Heart left ventricle (tissue), 13 donors: Measurements from ENCODE around the gene RUNX1.

ENCODE experiments used
- POLR2A ChIP-seq, 2 donors: fragments of 450-650 bp; IDR thresholded peaks; one replicate each; pipeline ENCODE4 v1.6.1; 2017; ENCODE audit warnings: antibody characterized with exemption in 2 of 2, mild to moderate bottlenecking in 2 of 2, moderate library complexity in 2 of 2
- TF ChIP-seq, protein P1 (sequence below), 12 donors: fragments of 200-600 bp; sonication (generic) in 4 of 12; IDR thresholded peaks; one replicate each; pipeline versions ENCODE4 v1.5.0 to v1.8.0; 2018 to 2022; ENCODE audit warnings: antibody characterized with exemption in 12 of 12, mild to moderate bottlenecking in 5 of 12
- donor health status: ischemic (EF 13 %, LVEDD 7.1; RV severe dilation, severe dysfunction).
- donor health status: DM: no; HTN: yes; CAD: no.
- donor health status: DM: no; HTN: no; CAD: no.
- donor health status: ischemic (EF 25% LVEDD 6.9; RV normal size, moderate dysfunction).
- donor health status: ischemic (EF 25% LVEDD 5.7; RV mildly dilated, moderate dysfunction).
- donor health status: ischemic (EF 35%, LVEDD 5.7; RV mildly dilated, moderate dysfunction).
- donor health status: nonischemic (EF 11% LVEDD 7.7; RV severe dilation, severe dysfunction).
- donor health status: DM: yes; HTN: yes; CAD: no.
- donor health status: PGD.
- donor health status: ischemic (EF 29% LVEDD 5.4; RV normal size, mild dysfunction).
- donor health status: nonischemic (EF 23%, LVEDD 6.1; RV moderate dilation, normal function).

DNA sequence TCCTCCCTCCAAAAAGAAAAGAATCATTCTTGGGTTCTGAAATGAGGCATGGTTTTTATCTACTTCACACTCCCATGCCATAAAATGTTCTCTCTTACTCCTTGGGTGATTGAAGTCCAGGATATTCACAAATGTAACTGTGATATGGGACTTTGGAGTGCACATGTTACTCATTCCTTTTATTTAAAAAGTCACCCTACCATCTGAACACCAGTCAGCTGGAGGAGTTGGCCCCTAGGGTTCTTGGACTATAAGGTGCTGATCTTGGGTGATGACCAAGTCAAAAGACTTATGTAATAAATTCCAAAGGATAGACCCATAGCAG, 251.9 kb downstream of the RUNX1 start:
- TF ChIP-seq, protein P1, sequence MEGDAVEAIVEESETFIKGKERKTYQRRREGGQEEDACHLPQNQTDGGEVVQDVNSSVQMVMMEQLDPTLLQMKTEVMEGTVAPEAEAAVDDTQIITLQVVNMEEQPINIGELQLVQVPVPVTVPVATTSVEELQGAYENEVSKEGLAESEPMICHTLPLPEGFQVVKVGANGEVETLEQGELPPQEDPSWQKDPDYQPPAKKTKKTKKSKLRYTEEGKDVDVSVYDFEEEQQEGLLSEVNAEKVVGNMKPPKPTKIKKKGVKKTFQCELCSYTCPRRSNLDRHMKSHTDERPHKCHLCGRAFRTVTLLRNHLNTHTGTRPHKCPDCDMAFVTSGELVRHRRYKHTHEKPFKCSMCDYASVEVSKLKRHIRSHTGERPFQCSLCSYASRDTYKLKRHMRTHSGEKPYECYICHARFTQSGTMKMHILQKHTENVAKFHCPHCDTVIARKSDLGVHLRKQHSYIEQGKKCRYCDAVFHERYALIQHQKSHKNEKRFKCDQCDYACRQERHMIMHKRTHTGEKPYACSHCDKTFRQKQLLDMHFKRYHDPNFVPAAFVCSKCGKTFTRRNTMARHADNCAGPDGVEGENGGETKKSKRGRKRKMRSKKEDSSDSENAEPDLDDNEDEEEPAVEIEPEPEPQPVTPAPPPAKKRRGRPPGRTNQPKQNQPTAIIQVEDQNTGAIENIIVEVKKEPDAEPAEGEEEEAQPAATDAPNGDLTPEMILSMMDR (IDR thresholded peaks at IDR 0.05) = no peak
- no peak for TF ChIP-seq POLR2A (IDR thresholded peaks at IDR 0.05)
